Activated CD4-positive, alpha-beta T cell treated with anti-CD3 and anti-CD28 coated beads, Interleukin-2, Interleukin-6, amounts not matched to agents 100 ng/mL and 50 ng/mL, durations not matched to agents 16 hours and 8 hours (primary cell): ENCODE results near the gene USP32.
"Not testable (repeated sequence)": the region's sequence is repeated elsewhere in the genome, so short reads cannot be mapped to it uniquely, and the experiment has no call there.

Experiments used
- DNase-seq: peaks from one replicate; pipeline ENCODE4 v3.0.0-alpha.2; 2020

Gene USP32

GRCh38 chr17:60401819-60402218 is 9.9 kb upstream of the USP32 start:
- no peak for DNase-seq

- DNase-seq = no peak
Measured at GRCh38 chr17:60398227-60398959, 6.5 kb upstream of the USP32 start.

- DNase-seq = no peak
Measured at GRCh38 chr17:60396412-60396811, 4.5 kb upstream of the USP32 start.

GRCh38 chr17:60395508-60396065 is 3.7 kb upstream of the USP32 start:
- peak; percentile 61 for DNase-seq

- DNase-seq = no peak
Measured at GRCh38 chr17:60393840-60394723, 2.1 kb upstream of the USP32 start.

- DNase-seq = peak; percentile 64
Measured at GRCh38 chr17:60392845-60393702, 1.1 kb upstream of the USP32 start.

GRCh38 chr17:60391471-60392041 is 377 bp downstream of the USP32 start:
- DNase-seq = no peak

GRCh38 chr17:60390925-60391470 is 935 bp downstream of the USP32 start:
- DNase-seq = peak; percentile 32

GRCh38 chr17:60390186-60390585 is 1.7 kb downstream of the USP32 start:
- peak; percentile 18 for DNase-seq

- no peak for DNase-seq
Measured at GRCh38 chr17:60388742-60389141, 3.2 kb downstream of the USP32 start.

GRCh38 chr17:60387666-60388065 is 4.3 kb downstream of the USP32 start:
- DNase-seq = no peak

- no peak for DNase-seq
Measured at GRCh38 chr17:60386147-60387058, 5.5 kb downstream of the USP32 start.

GRCh38 chr17:60384921-60385320 is 7.0 kb downstream of the USP32 start:
- not testable (repeated sequence) for DNase-seq

GRCh38 chr17:60383379-60383778 is 8.6 kb downstream of the USP32 start:
- no peak for DNase-seq

- DNase-seq = no peak
Measured at GRCh38 chr17:60381958-60382357, 10.0 kb downstream of the USP32 start.

- not testable (repeated sequence) for DNase-seq
Measured at GRCh38 chr17:60379461-60379860, 12.5 kb downstream of the USP32 start.

GRCh38 chr17:60378187-60378586 is 13.7 kb downstream of the USP32 start:
- not testable (repeated sequence) for DNase-seq

GRCh38 chr17:60372790-60373483 is 19.0 kb downstream of the USP32 start:
- DNase-seq = peak; percentile 36

- no peak for DNase-seq
Measured at GRCh38 chr17:60371818-60372510, 20.0 kb downstream of the USP32 start.

GRCh38 chr17:60371416-60371815 is 20.5 kb downstream of the USP32 start:
- DNase-seq = no peak
